NCI-H1694 treated with DMSO at 0.1 percent for 48 hours (cell line): ENCODE data around the gene DBX2.
"Not testable (repeated sequence)": the region's sequence is repeated elsewhere in the genome, so short reads cannot be mapped to it uniquely, and the experiment has no call there.

Experiments used
- DNase-seq: peaks from one replicate; lab custom pipeline; 2025; lab: John Stamatoyannopoulos, UW

DBX2 gene

DNA sequence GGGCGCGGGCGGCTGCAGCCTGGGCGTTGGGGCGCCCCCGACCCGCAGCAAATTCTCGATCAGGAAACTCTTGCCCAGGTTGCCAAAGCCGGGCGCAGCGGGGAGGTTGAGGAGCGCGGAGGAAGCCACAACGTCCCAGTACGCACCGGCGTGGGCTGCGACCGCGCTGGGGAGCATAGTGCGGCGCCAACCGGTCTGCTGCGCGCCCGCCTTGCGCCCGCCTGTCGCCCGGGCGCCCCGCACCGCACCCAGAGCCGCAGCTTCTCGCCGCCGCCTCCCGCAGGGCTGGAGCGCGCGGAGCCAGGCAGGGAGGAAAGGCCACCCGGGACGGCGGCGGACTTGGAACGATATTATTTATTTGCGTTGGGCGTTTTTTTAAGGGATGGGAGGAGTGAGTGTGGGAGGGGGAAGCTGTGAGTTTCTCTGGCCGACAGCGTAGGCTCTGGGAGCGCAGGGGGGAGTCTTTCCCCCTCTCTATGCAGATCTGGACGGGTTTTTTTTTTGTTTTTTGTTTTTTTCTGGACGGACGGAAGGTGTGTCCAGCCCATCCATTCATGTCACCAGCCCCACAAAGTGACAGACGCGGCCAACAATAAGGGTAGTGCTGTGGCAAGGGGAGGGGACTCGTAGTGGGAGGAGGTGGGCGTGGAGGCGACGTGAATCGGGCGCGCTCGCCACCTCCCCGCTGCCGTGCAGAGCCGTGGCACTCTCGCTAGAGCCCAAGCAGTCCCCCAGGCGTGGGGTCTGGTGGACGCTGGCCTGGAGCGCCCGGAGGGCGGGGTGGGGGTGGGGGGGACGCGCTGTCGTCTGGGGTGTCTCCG is at the start of gene DBX2:
DBX2 (minus strand) TSS at position 349 of the 821 bp plus-strand sequence; CDS start at position 177, 172 bp downstream.
- DNase-seq: peak; percentile 15

DNA sequence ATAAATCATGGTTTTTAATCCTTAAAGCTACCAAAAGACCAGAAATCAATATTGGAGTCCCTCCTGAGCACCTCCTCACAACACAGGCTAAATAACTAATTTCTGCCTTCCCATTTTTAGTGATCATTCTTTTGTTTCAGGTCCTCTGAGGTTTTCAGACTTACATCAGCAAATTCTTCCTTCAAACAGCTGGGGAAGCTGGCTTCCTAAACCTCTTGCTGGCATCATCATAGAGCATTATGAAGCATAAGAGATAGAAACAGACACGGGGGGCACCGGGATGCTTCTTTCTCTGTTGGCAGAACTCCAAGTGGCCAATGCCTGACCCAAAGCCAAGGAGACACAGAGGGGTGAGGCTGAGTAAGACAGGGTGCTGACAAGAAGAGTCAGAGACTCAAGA is 47.9 kb upstream of the DBX2 start:
- no peak for DNase-seq

DNA sequence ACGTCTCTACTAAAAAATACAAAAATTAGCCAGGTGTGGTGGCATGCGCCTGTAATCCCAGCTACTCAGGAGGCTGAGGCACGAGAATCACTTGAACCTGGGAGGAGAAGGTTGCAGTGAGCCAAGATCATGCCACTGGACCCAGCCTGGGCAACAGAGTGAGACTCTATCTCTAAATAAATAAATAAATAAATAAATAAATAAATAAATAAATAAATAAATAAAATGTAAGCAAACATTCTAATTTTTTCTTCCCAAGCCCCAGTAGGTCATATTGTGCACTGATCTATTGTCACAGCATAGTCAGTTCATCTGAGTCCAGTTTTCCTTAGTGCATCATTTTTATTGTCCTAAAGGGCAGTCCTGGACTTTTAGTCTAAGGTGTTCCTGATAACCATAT is 44.5 kb upstream of the DBX2 start:
- not testable (repeated sequence) for DNase-seq

DNA sequence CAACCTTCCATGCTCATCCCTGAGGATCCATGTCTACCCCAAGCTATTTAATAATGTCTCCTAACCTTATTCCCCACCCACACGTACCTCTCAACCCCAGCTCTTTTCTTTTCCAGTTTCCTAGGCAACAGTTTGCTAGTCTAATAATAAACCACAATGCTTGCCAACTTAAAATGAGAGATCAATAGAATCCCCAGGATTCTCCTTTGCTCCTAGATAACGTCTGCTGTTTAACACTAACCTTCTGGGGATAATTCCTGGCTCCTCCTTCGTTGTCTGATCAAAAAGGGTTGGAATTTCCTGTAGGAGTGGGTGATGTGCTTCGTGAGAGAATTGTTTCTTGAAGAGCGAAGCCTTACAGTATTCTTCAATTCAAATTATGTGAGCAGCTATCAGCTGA is 42.2 kb upstream of the DBX2 start:
- DNase-seq: no peak

DNA sequence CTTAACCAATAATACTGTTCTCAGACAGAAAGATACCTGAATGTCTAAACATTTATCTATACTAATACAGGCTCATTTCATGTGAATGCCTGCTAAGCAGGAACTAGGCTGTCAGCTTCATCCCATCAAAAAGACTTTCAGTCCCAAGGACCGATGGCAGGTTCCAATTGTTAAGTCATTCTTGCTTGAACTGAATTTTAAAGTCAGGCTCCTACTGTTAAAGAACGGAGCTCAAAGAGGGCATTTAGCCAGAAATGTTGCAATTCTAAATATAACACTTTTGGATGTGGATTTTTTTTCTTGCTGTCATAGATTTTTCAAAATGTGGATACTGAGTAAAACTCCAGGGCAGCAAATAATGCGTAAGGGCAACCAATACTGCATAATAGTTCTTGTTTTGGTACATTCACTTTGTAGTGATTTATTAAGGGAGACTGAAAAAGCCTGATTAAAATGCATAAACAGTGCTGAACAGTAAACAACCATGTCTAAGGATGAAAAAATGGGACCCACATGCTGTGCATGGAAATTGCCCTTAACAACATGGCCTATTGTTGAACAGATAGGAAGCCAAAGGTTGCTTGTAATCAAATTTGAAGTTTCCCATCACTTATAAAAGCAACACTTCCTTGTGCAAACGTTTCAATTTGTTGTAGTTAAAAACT is 38.6 kb upstream of the DBX2 start:
- no peak for DNase-seq

DNA sequence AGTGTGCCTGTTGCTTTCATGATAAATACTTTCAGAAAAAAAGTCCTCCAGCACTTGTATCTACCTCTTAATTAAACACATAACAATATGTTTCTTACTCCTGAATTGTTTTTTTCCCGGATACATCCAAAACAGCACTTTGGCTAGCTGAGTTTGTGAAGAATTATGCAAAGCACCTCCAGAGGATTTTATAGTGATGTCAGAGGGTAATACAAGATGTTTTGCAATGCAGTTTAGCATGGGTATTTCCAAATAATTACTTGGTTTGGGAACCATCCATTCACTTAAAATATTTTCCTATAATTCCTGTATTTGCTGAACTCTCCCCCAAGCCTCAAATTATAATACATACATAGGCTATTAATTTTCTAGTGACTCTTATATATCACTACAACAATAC is 37.7 kb upstream of the DBX2 start:
- DNase-seq: no peak

DNA sequence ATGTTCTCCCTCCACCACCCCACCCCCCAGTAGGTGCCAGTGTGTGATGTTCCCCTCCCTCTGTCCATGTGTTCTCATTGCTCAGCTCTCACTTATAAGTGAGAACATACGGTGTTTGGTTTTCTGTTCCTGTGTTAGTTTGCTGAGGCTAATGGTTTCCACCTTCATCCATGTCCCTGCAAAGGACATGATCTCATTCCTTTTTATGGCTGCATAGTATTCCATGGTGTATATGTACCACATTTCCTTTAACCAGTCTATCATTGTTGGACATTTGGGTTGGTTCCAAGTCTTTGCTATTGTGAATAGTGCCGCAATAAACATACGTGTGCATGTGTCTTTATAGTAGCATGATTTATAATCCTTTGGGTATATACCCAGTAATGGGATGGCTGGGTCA is 33.3 kb upstream of the DBX2 start:
- not testable (repeated sequence) for DNase-seq

DNA sequence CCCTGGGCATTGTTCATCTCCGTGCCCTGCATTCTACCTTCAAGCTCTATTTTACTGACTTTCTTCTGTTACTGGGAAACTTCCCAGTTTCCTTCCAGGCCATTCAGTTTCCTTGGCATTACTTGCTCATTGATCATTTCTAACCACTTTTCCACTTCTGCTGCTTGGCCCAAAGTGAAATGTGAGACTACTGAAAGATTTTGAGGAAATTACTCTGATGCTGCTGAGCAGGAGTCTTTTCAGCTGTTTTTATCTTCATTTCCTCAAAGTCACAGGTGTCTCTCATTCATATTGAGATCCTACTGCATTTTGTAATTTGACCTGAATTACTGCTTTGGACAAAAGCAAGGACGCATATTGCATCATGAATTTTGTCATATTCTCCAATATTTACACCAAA is 26.4 kb upstream of the DBX2 start:
- DNase-seq: no peak

DNA sequence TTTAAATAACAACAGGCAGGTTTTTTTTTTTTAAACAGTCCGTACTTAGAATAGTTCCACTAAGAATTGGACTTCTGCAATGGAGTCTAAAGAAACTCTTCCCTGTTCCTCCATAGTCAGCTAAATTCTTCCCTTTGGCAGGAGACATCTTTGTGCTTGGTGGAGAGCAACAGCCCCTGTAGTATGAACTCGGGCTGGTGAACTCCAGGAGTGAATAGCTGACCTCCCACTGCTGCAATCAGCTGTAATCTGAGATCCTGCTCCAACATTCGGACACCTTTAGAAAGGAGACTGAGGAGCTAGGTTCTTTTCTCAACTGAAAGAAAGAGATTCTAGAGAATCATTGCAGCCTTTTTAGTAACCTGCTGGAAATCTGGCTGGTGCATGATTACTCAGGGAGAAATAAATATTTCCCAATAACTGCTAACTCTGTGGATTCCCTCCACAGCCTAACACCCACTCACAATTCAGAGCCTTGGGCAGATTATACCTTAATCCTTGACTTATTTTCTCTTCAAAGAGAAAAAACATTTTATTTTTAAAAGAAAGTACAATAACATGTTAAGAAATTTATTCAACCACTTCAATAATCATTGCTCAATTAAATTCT is 25.6 kb upstream of the DBX2 start:
- DNase-seq: no peak

DNA sequence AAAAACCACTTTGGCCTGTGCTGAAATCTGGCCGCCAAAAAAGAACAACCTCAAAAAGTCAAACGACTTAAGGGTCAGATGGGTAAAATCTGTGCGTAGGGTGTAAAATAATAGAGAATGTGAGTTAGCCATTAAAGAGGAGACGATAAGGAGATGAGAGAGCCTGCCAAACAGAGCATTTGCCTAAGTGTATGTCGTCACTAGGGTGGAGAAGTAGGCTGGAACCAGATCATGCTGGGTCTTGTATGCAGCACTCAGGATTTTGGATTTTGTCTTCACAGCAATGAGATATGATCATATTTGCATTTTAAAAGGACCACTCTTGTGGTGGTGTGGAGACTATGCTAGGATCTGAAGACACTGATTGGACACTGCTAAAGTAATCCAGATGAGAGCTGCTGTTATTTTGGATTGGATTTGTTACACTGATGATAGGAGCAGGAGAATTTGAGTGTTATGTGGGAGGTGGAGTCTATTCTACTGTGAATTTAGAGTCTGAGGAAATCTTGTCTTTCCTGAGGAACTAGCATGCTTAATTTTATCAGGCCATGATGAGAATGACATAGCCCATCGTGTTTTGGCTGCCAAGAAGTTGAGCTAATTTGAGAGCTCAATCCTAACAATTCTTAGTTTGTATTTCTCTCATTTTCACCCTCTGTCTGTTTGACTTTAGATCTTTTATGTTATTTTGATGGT is 24.8 kb upstream of the DBX2 start:
- no peak for DNase-seq

DNA sequence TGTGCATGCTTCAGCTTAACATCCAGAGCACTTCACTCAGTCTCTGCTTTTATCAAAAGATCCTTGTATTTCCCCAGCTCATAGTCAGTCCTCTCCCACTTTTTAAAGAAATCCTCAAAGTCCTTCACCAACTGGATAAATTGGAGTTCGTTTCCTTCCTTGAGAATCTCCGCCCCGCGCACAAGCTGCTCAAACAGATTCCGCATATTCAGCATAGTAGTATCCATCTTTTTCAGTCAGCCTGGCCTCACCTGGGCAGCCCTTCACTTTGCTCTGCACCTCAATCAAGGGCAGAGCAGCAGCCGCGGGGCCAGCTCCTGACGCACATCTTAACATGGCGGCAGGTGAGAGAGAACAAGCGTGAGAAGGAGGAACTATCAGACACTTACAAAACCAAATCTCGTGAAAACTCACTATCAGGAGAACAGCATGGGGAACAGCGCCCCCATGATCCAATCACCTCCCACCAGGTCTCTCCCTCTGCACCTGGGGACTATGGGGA is 14.3 kb upstream of the DBX2 start:
- no peak for DNase-seq

DNA sequence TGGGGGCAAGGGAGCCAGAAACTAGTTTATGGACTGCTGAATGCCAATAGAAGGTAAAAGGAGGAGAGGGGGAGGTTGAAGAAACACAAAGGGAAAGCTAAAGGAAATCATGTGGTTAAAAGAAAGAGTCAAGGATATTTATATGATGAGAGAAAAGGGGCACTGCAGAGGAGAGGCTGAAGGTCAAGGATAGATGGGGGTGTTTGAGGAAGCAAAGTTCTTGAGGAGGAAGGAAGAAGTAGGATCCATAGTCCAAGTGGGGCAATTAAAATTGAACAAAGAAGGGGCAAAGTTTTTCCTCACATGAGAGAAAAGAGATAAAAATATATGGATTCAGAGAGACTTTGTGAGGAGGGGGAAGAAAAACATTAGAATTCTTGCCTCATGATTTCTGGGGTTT is 10.1 kb upstream of the DBX2 start:
- DNase-seq: no peak

DNA sequence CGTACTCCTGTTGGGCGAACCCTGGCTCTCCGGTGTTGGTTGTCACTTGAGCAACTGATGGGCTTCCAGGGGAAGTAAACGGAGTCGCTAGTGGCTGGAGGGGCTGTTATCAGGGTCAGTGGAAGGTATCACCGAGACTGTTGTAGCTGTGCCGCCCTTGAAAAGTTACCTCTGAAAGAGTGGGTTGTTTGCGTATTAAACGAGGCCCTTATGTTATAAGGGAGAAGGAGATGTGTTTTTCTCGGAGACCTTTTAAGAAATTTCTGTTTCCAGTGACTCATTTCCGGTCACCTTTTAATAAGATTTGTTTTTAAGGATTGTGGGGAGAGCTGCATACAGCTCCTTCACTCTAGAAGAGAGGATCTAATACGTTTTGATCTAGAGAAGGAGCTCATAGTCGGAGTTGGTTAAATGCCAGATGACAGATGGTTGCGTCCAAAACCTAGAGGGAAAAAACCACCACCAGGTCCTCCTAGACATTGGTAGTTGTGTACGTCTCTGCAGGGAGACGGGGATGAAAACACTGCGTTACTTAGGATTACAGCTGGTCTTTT is 750 bp upstream of the DBX2 start:
- DNase-seq: peak; percentile 63

DNA sequence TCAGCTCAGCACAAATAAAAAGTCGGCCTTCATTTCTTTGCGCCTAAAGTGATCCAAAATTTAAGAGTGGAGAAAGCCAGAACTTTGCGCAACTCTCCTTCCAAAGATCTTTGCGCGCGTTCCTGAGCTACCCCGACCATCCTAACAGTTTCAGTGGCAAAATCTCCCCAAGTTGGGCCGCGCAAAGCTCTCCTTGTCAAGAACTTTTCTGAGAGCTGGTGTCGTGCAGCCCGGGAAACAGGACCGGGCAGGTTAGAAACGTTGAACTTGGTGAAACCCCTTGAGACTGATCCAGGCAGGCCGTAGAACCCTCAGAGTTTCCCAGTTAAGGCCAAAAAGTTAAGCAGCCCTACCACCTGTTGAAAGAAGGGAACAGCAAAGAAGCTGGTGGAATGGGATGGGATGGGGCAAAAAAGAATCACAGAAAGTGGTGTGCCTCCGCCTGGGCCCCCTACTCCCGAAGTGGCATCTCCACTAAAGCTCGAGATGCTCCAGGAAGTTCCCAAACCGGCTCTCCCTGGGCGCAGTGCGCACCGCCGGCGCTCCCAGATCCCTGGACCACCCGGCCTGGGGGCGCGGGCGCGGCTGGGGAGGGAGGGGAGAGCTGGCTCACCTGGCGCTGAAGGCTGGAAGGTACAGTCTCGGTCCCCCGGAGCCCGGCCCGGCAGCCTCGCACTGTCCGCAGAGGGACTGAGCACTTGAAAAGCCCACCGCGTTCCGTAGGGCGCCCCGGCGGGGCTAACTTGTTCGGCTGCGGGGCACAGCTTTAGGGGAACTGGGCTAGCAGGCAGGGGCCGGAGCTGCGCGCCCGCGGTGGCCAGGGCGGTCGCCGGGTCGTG is 768 bp downstream of the DBX2 start:
- no peak for DNase-seq

DNA sequence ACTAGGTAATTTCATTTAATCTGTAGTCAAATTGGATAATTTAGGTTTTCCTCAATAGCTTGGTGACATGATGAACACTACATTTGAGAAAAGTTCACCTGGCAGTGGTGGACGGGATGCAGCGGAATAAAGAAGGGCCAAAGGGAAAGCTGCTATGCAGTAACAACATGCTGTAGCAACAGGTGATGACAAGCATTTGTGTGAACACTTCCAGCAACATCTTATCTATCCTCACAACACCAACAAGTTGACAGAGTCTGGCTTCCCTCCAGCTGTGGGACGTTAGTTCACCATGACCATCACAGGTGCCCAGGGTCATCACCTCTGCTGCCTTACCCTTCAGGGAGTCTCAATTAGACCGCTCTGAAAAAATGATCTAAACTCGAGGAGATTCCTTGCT is 8.3 kb downstream of the DBX2 start:
- DNase-seq: no peak

DNA sequence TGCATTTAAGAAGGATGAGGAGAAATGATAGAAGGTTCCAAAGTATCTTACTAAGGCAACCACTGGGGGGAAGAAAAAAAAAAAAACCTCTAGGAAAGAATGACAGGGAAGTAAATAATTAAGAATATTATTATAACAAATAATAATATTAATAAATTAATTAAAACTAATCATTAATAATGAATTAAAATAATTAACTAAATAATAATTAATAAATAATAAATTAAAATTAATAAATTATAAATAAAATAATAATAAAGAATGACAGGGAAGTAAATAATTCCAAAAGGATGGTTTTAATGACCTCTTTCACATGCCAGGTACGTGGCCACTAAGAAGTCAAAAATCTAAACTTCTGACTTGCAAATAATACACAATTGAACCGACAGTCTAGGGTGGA is 9.9 kb downstream of the DBX2 start:
- DNase-seq: no peak

DNA sequence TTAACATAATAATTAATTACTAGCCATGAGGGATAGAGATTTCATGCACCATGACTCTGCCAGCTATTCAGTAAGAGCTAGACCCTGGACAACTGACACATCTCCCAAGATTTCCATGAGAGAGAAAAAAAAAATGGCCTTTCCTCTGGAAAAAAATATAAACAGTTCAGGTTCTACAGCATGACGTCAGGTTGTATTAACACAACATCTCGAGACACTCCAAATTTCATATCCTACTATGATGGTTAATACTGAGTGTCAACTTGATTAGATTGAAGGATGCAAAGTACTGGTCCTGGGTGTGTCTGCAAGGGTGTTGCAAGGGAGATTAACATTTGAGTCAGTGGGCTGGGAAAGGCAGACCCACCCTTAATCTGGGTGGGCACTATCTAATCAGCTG is 11.1 kb downstream of the DBX2 start:
- DNase-seq: no peak

DNA sequence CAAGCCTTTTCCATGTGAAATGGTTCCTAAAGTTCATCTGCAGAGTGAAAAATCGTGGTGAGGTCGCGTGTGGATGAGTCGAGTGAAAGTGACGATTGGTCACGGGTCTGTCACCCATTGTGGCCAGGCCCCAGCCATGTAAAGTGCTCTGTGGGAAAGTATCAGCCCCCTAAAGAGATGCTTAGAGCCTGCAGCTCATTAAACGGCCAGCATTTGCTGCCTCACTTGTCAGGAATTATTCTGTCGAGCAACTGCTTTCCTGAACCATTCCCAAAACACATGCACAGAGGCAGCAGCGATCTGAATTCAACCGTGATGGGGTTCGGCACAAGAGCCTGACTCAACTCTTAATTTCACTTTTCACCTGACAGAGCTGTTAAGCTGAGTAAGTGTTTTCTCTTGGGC is 16.0 kb downstream of the DBX2 start:
- no peak for DNase-seq

DNA sequence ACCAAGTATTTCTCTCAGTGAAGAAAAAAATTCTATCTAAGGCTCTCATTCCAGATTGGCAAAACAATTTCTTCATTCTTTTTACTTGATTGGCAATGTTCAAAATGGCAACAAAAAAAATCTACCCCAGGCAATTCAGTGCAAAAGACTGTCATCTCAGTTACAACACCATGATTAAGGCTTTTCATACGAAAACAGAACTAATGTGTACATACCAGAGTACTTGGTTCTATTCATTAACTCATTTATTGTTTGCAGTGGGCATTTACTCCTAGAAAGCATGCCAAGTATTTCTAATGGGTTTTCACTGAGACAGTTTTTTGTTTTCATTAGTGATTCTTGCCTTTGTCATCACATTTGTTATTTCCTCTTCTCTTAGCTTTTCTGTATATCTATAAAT is 33.0 kb downstream of the DBX2 start:
- DNase-seq: no peak

DNA sequence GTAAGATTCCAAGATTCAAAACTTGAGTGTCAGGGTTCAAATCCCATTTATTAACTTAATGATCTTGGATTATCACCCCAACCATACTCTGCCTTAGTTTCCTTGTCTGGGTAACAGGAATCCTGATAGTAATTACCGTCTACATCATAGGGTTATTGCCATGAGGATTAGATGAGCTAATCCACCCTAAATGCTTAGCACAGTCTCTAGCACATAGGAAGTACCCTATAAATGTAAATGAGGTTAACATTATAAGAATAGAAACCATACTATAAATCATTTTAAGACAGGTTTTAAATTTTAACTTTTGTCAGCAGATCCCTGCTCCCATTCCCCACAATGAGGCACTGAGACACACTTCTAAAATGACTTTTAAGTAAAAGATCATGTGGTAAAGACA is 36.5 kb downstream of the DBX2 start:
- DNase-seq: no peak

DNA sequence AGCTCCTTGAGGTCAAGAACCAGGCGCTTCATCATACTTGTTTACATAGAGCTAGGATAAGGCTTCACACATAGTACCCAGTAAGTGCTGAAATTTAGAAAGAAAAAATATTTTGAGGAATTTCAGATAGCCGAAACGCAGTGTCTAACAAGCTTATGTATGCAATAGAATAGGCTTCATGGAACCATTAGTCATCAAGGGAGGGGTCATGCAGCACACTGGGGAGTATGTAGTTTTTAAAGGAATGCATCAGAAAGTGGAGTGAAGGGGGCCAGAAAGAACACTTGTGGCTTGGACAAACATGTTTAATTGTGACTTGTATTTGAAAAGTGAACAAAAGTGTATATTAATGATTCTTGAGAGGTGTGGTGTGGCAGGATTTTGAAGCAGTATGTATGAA is 38.1 kb downstream of the DBX2 start:
- DNase-seq: no peak
